GM12865 (cell line): ENCODE measurements around the gene TCAP.
A peak's percentile ranks its signal among the peaks of the same experiment; 100 is the strongest.

Source experiments
- DNase-seq: peaks from one replicate; pipeline ENCODE4 v3.0.0; 2010; ENCODE audit warnings: low read depth
- H3K4me3 ChIP-seq: 2 replicates; pipeline ENCODE4 v1.5.1; 2011; ENCODE audit warnings: mild to moderate bottlenecking, low read depth, low read length, control low read depth
- TF ChIP-seq, protein P1 (sequence below): IDR thresholded peaks from 2 replicates; pipeline ENCODE4 v1.5.1; 2011; ENCODE audit warnings: low read length, control low read depth, low read depth, inconsistent platforms; ENCODE audit not compliant: insufficient read depth; ENCODE audit errors: missing control alignments

Gene TCAP

GRCh38 chr17:39648616-39649366 lies 16.4 kb upstream of the TCAP start:
- no peak for DNase-seq
- no peak overlapping the region for H3K4me3 ChIP-seq

DNA sequence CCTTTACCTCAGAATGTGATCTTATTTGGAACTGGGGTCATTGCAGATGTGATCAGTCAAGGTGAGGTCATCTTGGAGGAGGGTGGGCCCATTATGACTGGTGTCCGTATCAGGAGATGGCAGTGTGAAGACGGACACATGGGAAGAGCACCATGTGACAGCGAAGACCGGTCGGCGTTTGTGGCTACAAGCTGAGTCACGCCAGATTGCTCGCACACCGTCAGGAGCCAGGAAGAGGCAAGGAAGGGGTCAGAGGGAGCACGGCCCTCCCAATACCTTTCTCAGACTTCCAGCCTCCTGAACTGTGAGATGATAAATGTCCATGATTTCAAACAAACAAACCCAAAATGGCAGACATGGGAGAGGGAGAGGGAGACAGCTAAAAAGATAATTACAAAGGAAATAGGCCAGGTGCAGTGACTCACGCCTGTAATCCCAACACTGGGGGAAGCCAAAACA lies 15.0 kb upstream of the TCAP start:
- no peak for DNase-seq
- no peak overlapping the region for H3K4me3 ChIP-seq
- TF ChIP-seq, protein P1, sequence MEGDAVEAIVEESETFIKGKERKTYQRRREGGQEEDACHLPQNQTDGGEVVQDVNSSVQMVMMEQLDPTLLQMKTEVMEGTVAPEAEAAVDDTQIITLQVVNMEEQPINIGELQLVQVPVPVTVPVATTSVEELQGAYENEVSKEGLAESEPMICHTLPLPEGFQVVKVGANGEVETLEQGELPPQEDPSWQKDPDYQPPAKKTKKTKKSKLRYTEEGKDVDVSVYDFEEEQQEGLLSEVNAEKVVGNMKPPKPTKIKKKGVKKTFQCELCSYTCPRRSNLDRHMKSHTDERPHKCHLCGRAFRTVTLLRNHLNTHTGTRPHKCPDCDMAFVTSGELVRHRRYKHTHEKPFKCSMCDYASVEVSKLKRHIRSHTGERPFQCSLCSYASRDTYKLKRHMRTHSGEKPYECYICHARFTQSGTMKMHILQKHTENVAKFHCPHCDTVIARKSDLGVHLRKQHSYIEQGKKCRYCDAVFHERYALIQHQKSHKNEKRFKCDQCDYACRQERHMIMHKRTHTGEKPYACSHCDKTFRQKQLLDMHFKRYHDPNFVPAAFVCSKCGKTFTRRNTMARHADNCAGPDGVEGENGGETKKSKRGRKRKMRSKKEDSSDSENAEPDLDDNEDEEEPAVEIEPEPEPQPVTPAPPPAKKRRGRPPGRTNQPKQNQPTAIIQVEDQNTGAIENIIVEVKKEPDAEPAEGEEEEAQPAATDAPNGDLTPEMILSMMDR, result no peak

More at GRCh38 chr17:39648616-39649366, 16.4 kb upstream of the TCAP start:
- TF ChIP-seq, protein P1, result no peak

DNA sequence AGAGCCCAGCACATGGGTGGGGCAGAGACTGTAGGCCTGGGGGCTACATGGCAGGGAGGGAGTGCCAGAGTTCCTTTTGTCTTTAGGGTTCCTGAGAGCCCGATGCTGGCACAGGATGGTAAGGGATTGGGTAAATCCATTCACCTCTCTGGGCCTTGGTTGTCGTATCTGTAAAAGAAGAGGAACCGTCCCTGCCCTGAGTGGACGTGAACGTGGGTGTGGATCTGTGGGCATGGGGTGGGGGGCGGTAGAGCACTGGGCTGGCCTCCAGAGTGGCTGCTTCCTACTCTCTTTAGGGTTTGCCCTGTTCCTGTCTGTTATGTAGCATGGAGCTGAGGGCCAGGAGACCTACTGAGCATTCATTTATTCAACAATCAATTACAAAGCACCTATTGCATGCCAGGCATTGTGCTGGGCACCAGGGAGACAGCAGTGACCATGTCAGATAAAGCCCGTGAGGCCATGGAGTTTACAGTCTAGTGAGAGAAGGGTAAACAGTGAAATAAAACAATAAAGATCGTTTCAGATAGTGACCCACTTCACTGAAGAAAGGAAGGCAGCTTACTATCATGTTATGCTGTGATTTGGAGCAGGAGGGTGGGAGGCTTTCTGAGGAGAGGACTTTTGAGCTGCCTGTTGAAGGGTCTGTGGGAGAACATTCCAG lies 13.1 kb upstream of the TCAP start:
- H3K4me3 ChIP-seq, result no peak overlapping the region
- no peak for DNase-seq
- TF ChIP-seq, protein P1, result no peak

- H3K4me3 ChIP-seq, result no peak overlapping the region
- no peak for DNase-seq
- TF ChIP-seq, protein P1, result no peak
Observed at GRCh38 chr17:39652587-39653315, 12.4 kb upstream of the TCAP start.

- H3K4me3 ChIP-seq, result no peak overlapping the region
- no peak for DNase-seq
- TF ChIP-seq, protein P1, result no peak
Observed at GRCh38 chr17:39653316-39653661, 11.9 kb upstream of the TCAP start.

DNA sequence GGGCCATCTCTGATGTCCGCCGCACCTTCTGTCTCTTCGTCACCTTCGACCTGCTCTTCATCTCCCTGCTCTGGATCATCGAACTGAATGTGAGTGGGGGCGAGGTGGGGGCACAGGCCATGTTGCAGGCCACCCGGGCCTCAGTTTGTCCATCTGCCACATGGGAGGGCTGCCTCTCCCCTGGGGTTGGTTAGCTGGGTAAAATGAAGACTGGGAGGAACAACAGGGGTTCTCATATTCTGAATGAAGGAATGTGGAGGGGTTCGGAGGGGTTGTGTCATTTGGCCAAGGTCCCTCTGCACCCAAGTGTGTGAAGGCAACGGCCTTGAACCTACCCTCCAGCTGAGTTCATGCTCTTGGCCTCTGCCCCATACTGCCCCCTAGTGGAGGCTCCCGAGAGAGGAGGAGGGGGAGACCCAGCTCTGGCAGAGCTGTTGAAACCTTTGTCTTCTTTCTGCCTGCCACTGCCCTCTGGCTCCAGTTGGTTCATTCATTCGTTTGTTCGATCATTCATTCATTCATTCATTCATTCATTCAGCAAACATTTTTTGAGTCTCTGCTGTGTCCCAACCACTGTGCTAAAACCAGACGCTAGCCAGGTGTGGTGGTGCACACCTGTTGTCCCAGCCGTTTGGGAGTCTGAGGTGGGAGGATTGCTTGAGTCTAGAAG lies 11.4 kb upstream of the TCAP start:
- H3K4me3 ChIP-seq, result no peak overlapping the region
- TF ChIP-seq, protein P1, result peak; percentile 92
- peak; percentile 70 for DNase-seq
